Fibroblast of skin of left biceps (primary cell): ENCODE data around the gene PHACTR3.
A peak's percentile ranks its signal among the peaks of the same experiment; 100 is the strongest.

Experiments used
- DNase-seq, 2 experiments: peaks; one replicate each; pipeline ENCODE4 v3.0.0-alpha.2; 2013; ENCODE audit warnings: low read depth in 2 of 2

The PHACTR3 gene

GRCh38 chr20:59777331-59777725 is 173.0 kb downstream of the PHACTR3 start:
- no peak for DNase-seq

GRCh38 chr20:59777814-59778575 is 173.7 kb downstream of the PHACTR3 start:
- no peak for DNase-seq

GRCh38 chr20:59778615-59779200 is 174.4 kb downstream of the PHACTR3 start:
- no peak for DNase-seq

- no peak for DNase-seq
These were observed 175.5 kb downstream of the PHACTR3 start for GRCh38 chr20:59779656-59780380.

- no peak for DNase-seq
These were observed 176.3 kb downstream of the PHACTR3 start for GRCh38 chr20:59780494-59781185.

- no peak for DNase-seq
These were observed 176.9 kb downstream of the PHACTR3 start for GRCh38 chr20:59781226-59781625.

- peak in 1 of 2 experiments; percentile 1 for DNase-seq
These were observed 178.8 kb downstream of the PHACTR3 start for GRCh38 chr20:59782986-59783640.

- no peak for DNase-seq
These were observed 179.3 kb downstream of the PHACTR3 start for GRCh38 chr20:59783641-59784010.

GRCh38 chr20:59784365-59784764 is 180.0 kb downstream of the PHACTR3 start:
- DNase-seq, result no peak

- no peak for DNase-seq
These were observed 180.7 kb downstream of the PHACTR3 start for GRCh38 chr20:59784791-59785668.

GRCh38 chr20:59785669-59785959 is 181.3 kb downstream of the PHACTR3 start:
- no peak for DNase-seq

GRCh38 chr20:59785986-59786795 is 181.9 kb downstream of the PHACTR3 start:
- DNase-seq, result no peak

GRCh38 chr20:59786801-59787537 is 182.6 kb downstream of the PHACTR3 start:
- DNase-seq, result no peak

GRCh38 chr20:59787538-59787890 is 183.2 kb downstream of the PHACTR3 start:
- DNase-seq, result no peak

GRCh38 chr20:59788196-59788735 is 183.9 kb downstream of the PHACTR3 start:
- no peak for DNase-seq

- no peak for DNase-seq
These were observed 184.6 kb downstream of the PHACTR3 start for GRCh38 chr20:59788811-59789397.

GRCh38 chr20:59789686-59790085 is 185.3 kb downstream of the PHACTR3 start:
- no peak for DNase-seq

- no peak for DNase-seq
These were observed 186.0 kb downstream of the PHACTR3 start for GRCh38 chr20:59790346-59790745.

- no peak for DNase-seq
These were observed 188.0 kb downstream of the PHACTR3 start for GRCh38 chr20:59792300-59792699.
